CD4-positive, alpha-beta T cell treated with Interleukin-15 for 4 hours (primary cell): ENCODE data around the gene ERAS.
"Not testable (repeated sequence)": the region's sequence is repeated elsewhere in the genome, so short reads cannot be mapped to it uniquely, and the experiment has no call there.

Source experiments
- DNase-seq: peaks from one replicate; pipeline ENCODE4 v3.0.0-alpha.2; 2020; ENCODE audit warnings: low spot score

Gene ERAS

DNA sequence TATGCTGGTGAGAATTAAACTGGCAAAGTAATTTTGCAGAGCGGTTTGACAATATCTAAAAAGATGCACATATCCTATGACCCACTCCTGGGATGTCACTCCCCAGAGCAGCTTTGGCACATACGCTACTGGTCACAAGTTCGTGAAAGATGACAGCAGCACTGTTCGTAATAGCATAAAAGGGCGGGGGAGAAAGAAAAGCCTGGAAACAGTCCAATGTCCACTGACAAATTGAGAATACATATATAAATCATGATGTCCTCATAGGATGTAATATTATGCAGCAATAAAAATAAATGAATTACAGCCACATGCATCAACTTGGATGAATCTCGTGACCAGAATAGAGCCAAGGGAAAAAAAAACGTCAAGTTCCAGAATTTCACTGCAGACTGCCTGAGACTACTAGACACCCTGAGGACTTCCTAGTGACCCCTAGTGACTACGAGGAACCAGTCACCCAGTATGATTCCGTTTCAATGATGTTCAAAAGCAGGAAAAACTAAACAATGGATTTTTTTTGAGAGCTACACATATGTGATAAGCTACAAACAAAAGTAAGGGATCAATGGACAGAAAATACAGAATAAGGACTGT, 7.3 kb downstream of the ERAS start:
- DNase-seq, result no peak

DNA sequence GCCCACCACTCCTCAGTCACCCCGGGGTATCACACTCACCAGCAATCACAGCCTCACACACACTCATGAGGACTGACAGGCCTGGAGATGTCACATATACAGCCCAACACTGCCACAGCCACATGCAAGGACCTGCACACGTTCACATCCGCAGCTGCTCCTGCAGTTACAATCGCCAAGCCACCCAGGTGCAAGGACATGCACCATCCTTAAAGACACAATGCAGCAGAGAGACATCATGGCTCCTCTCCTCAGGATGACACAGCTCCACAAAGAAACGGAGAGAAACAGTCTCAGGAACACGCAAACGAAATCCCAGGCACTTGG, 8.0 kb downstream of the ERAS start:
- no peak for DNase-seq

DNA sequence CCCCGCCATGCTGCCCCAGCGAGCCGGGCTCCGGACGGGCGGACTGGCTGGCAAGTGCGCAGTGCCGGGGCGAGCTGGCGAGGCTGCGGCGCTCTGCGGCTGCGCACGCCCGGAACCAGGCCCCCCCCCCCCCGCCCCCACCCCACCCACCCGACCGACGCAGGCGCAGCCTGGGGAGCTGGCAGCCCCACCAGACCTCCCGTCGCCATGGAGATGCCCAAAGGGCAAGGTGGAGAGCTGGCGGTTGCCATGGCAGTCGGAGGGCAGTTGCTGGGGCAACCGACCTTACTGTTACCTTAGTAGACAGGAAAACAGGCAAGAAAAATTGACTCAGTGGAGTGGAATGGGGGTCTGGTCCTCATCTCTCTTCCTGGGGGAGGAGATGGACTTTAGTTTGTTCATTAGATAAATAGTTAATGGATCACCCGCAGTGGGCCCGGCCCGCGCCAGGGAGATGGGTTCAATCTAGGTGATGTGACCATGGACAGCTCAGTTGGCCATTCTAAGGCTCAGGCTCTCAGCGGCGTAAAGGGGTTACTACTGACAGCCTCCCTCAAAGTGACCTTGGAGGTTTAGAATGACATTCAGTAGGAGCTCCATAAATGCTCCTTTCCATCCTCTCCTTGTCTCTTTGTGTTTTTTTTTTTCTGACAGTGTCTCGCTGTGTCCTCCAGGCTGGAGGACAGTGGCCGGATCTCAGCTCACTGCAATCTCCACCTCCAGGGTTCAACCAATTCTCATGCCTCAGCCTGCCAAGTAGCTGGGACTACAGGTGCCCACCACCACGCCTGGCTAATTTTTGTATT, 9.4 kb downstream of the ERAS start, which contains the start of gene PCSK1N:
TSS of gene PCSK1N (minus strand) at position 87 of the 806 bp plus-strand sequence. CDS start at position 9, 78 bp downstream.
- DNase-seq, result peak; percentile 65

DNA sequence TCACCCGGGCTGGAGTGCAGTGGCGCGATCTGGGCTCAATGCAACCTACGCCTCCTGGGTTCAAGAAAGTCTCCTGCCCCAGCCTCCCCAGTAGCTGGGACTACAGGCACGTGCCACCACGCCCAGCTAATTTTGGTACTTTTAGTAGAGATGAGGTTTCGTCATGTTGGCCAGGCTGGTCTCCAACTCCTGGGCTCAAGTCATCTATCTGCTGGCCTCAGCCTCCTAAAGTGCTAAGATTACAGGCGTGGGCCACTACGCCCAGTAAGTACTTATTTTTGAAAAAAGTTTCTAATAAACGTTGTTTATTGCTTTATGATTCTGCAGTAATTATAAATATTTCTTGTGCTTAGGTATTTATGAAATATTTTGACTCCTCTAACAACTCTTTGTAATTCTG, 13.4 kb downstream of the ERAS start:
- no peak for DNase-seq

DNA sequence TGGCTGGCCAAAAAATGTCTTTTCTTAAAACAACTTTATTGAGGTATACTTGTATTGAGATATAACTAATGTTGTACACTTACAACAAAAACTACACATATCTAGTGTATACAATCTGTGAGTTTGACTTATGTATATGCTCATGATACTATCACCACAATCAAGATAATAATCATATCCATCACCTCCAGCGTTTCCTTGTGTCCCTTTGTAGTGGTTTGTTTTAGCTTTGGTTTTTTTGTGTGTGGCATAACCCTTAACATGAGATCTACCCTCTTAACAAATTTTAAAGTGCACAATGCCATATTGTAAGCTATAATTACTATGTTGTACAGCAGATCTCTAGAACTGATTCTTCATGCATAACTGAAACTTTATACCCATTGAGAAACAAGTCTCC, 22.5 kb downstream of the ERAS start:
- DNase-seq, result no peak

DNA sequence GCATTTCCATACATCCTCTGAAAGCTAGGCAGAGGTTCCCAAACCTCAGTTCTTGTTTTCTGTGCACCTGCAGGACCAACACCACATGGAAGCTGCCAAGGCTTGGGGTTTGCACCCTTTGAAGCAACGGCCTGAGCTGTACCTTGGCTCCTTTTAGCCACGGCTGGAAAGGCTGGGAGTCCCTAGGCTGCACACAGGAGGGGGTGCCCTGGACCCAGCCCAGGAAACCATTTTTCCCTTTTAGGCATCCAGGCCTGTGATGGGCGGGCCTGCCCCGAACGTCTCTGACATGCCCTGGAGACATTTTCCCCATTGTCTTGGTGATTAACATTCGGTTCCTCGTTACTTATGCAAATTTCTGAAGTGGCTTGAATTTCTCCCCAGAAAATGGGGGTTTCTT, 26.5 kb downstream of the ERAS start:
- DNase-seq, result no peak

DNA sequence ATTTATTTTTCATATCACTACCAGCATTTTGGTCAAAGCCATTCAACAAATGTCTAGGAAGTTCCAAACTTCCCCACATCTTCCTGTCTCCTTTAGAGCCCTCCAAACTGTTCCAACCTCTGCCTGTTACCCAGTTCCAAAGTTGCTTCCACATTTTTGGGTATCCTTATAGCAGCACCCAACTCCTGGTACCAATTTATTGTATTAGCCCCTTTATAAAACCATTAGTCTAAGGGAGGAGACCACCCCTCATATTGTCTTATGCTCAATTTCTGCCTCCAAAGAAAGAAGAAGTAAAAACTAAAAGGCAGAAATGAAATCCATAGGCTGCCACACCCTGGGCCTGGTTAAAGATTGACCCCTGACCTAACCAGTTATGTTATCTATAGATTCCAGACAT, 27.2 kb downstream of the ERAS start:
- not testable (repeated sequence) for DNase-seq

DNA sequence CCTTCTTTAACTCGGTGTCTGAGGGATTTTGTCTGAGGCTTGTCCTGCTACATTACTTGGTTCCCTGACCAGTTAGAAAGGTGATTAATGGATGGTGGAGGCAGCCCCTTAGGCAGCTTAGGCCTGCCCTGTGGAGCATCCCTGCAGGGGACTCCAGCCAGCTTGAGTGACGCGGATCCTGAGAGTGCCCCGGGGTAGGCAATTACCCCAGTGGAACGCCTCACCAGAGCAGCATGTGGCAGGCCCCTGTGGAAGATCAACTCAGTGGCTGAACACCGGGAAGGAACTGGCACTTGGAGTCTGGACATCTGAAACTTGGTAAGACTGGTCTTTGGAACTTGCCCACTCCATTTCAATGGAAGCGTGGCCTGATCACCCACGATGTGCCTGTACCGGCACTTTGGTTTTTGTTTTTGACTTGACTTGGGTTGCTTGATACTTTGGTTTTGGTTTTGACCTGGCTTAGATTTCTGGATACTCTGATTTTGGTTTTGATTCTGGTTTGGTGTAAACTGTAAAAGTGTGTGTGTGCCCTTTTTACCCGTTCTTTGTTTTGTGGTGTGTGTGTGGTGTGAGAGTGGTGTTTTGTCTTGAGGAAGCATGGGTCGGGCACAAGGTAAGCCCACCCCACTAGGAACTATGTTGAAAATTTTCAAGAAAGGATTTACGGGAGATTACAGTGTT, 27.9 kb downstream of the ERAS start:
- not testable (repeated sequence) for DNase-seq

DNA sequence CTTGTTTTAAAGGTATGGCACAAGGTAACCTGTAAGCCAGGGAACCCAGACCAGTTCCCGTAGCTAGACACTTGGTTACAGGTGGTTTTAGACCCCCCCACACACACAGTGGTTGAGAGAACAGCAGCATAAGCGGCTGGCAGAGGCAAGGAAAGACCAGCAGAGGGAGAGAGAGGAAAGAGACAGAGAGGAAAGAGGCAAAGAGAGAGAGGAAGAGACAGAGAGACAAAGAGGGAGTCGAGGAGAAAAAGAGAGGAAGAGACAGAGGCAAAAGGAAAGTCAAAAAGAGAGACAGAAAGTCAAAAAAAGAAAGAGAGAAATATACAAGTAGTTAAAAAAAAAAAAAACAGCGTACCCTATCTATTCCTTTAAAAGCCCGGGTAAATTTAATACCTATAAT, 28.6 kb downstream of the ERAS start:
- DNase-seq, result peak; percentile 7

DNA sequence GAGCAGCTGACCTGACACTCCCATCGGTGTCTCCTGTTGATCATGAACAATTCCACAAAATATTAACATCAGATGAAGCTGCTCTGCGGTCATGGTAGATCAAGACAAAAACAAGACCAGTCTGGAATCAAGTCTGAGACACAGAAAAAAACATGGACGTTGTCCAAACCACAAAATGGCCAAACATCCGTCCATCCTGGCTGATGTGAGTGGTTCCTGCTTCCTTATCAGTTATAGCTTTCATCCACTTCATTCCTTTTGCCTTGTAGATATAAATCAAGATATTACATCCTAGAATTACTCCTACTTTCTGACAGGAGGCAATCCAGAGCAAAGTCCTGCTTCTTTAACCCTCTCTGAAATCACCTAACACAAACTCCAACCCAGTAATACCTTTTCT, 37.9 kb downstream of the ERAS start:
- no peak for DNase-seq

DNA sequence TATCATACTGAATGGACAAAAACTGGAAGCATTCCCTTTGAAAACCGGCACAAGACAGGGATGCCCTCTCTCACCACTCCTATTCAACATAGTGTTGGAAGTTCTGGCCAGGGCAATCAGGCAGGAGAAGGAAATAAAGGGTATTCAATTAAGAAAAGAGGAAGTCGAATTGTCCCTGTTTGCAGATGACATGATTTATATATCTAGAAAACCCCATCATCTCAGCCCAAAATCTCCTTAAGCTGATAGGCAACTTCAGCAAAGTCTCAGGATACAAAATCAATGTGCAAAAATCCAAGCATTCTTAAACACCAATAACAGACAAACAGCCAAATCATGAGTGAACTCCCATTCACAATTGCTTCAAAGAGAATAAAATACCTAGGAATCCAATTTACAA, 45.7 kb downstream of the ERAS start:
- DNase-seq, result not testable (repeated sequence)

DNA sequence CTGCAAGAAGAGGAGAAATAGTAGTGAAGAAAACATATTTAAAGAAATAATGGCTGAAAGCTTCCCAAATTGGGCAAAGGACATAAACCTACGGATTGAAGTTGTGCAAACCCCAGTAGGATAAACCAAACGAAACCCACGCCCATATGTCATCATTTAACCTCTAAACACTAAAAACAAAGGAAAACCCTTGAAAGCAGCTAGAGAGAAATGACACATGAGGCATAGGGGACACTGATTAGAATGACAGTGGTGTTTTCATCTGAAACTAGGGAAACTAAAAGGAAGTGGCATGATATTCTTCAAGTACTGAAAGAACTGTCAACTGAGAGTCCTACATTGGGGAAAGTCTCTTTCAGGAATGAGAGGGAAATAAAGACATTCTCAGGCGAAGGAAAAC, 50.6 kb downstream of the ERAS start:
- DNase-seq, result not testable (repeated sequence)
